ENCODE measurements around the gene SPATS2. TPM values are rescaled to one million over a fixed set of nuclear protein-coding genes. Genes with fewer than 3 reads are reported as not detected.
A peak's percentile ranks its signal among the peaks of the same experiment; 100 is the strongest.
"Not testable (repeated sequence)": the region's sequence is repeated elsewhere in the genome, so short reads cannot be mapped to it uniquely, and the experiment has no call there.

Gene SPATS2
- total and polyA plus RNA-seq, 4 donors, result 21.8 to 44.6 (median 38.1) TPM

DNA sequence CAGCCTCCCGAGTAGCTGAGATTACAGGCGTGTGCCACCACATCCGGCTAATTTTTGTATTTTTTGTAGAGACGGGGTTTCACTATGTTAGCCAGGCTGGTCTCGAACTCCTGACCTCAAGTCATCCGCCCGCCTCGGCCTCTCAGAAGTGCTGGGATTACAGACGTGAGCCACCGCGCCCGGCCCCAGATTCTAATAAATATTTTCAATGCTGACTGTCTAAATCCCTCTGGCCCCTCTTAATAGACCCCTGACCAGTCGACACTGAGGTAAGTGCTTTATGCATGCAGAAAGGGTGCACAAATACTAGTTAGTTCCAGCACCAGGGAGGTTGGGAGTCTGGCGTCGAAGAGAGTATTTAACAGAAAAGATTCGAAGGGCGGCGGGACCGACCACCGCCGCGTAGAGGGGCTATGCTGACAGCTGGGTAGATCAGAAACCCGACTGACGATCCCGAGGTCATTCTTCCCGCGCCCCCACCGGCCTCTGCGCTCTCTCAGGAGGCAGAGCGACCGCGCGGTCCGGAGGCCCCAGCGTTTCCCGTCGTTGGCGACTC, 1.1 kb upstream of the SPATS2 start:
- Histone ChIP-seq H3K27me3 (ENCODE audit: control insufficient read depth, insufficient read depth, low read length) (no peaks in the 10 kb centered on the region), H3K4me3 (ENCODE audit: low read depth, low read length) (peak overlapping the region; percentile 95), H3K36me3 (ENCODE audit: control insufficient read depth, insufficient read depth, low read length) (no peaks in the 10 kb centered on the region), H3K9me3 (ENCODE audit: control insufficient read depth, insufficient read depth, low read length) (no peaks in the 10 kb centered on the region), H3K27ac (ENCODE audit: low read depth, low read length) (peak overlapping the region; percentile 99), H3K4me1 (ENCODE audit: control insufficient read depth, insufficient read depth, low read length) (peaks cover 10% of the 10 kb centered on the region)
- DNase-seq (ENCODE audit: low read depth in 4 of 6, low spot score in 6 of 6), result no peak
- WGBS (ENCODE audit: insufficient coverage), result 8% methylated on average over 31 of the region's 38 CpGs

DNA sequence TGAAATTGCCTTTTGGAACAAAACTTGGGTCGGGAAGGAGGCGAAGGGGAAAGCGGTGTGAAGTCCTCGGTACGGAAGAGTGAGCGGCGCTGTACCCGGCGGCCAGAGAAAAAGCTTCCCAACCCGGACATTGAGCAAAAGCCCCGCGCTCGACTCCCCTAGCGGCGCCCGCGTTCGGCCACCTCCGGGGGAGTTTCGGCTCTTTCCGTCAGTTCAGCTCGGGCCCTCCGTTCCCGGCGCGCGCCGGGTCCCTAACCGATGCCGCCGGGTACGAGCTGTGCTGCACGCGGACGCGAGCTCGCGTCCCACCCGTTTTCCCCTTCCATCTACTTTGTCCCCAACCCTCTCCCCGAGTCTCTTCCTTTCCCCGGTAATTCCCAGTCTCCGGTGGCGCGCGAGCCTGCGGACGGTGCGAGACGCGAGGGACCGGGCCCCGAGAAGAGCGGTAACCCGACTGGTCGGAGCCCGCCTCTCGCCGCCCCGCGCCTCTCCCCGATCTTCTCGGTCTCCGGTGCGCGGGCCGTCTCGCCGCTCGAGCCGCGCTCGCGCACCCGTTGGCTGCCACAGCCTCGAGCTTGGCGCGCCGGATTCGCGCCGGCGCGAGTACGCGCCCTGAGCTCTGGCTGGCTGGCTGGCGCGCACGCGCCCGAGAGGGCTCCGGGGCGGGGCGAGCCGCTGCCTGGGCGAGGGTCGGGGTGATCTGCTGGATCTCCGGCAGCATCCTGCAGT, 446 bp upstream of the SPATS2 start:
- peak overlapping the region; percentile 95 for H3K4me3 ChIP-seq (ENCODE audit: low read depth, low read length)
- under 1% methylated on average over 97 of the region's 97 CpGs for WGBS (ENCODE audit: insufficient coverage)
- H3K27me3 ChIP-seq (ENCODE audit: control insufficient read depth, insufficient read depth, low read length), result no peaks in the 10 kb centered on the region
- H3K4me1 ChIP-seq (ENCODE audit: control insufficient read depth, insufficient read depth, low read length), result peaks cover 10% of the 10 kb centered on the region
- H3K36me3 ChIP-seq (ENCODE audit: control insufficient read depth, insufficient read depth, low read length), result no peaks in the 10 kb centered on the region
- no peaks in the 10 kb centered on the region for H3K9me3 ChIP-seq (ENCODE audit: control insufficient read depth, insufficient read depth, low read length)
- peak; percentile 81 to 98 (median 88) for DNase-seq (ENCODE audit: low read depth in 4 of 6, low spot score in 6 of 6)
- peak overlapping the region; percentile 99 for H3K27ac ChIP-seq (ENCODE audit: low read depth, low read length)

DNA sequence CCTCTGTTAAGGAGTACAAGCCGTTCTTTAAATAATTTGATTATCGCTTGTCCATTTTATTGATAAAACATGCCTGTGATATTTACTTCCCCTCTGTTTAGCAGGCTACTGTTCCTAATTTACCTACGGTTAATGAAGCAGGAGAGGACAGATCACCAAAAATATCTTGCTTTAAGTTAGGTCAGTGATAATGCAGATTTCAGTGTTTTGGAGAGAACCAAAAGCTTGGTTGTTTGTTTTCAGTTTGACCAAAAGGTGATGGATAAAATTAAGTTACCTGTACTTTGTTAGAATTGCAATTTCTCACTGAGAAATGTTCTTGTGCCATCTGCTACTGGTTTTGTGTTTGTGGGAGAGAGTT, 958 bp downstream of the SPATS2 start:
- WGBS (ENCODE audit: insufficient coverage), result no CpG with 5 or more reads among the region's 3 CpGs
- peak in 1 of 6 donors; percentile 5 for DNase-seq (ENCODE audit: low read depth in 4 of 6, low spot score in 6 of 6)
- Histone ChIP-seq H3K4me3 (ENCODE audit: low read depth, low read length) (peak overlapping the region; percentile 95), H3K27me3 (ENCODE audit: control insufficient read depth, insufficient read depth, low read length) (no peaks in the 10 kb centered on the region), H3K4me1 (ENCODE audit: control insufficient read depth, insufficient read depth, low read length) (peaks cover 10% of the 10 kb centered on the region), H3K27ac (ENCODE audit: low read depth, low read length) (peak overlapping the region; percentile 99), H3K36me3 (ENCODE audit: control insufficient read depth, insufficient read depth, low read length) (no peaks in the 10 kb centered on the region), H3K9me3 (ENCODE audit: control insufficient read depth, insufficient read depth, low read length) (no peaks in the 10 kb centered on the region)

DNA sequence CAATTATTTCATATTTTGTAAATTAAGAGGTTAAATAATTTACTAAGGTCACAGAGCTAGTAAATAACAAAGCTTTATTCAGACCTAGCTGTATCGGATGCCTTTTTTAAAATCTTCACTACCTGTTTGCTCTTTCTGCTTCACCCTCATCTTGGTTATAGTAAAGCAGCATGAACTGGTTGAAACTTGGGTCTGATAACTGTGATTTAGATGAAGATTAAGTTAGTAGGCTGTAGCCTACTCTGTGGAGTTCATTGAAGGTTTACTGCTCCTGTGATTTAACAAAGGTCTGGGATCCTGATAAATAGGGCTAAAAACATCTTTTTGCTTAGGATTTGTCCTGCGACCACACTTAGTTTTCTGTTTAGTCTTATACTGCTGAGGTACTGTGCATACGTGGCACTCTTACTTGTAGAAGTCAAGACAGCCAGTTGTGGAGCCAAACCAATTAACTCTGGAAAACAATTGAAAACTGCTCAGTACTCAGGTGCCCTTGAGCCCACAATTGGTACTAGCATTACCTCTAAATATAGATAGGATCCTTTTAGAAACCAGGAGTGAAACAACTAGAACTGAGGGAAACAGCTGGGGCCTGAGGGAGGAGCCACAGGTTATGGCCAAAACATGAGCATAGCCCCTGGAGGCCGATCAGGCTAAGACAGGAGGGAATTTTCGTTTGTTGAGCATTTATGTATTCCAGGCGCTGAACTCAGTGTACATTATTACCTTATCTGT, 2.3 kb downstream of the SPATS2 start:
- Histone ChIP-seq H3K36me3 (ENCODE audit: control insufficient read depth, insufficient read depth, low read length) (peaks cover 2% of the 10 kb centered on the region), H3K4me1 (ENCODE audit: control insufficient read depth, insufficient read depth, low read length) (peaks cover 10% of the 10 kb centered on the region), H3K4me3 (ENCODE audit: low read depth, low read length) (no peak overlapping the region), H3K27me3 (ENCODE audit: control insufficient read depth, insufficient read depth, low read length) (no peaks in the 10 kb centered on the region), H3K9me3 (ENCODE audit: control insufficient read depth, insufficient read depth, low read length) (no peaks in the 10 kb centered on the region), H3K27ac (ENCODE audit: low read depth, low read length) (no peak overlapping the region)
- 100% methylated on average over 1 of the region's 6 CpGs for whole genome bisulfite sequencing (ENCODE audit: insufficient coverage)
- no peak for DNase-seq (ENCODE audit: low read depth in 4 of 6, low spot score in 6 of 6)

DNA sequence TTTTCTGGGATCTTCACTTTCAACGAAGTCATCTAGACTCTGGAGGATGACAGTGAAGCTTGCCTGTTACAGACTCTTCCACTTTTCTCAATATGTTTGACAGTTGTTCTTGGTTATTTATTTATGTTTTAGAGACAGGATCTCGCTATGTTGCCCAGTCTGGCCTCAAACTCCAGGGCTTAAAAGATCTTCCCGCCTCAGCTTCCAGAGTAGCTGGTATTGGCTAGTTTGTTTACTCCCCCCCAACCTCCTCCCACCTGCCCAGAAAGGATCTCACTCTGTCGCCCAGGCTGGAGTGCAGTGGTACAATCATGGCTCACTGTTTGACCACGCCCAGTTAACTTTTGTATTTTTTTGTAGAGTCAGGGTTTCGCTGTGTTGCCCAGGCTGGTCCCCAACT, 3.3 kb downstream of the SPATS2 start:
- H3K27ac ChIP-seq (ENCODE audit: low read depth, low read length), result no peak overlapping the region
- H3K9me3 ChIP-seq (ENCODE audit: control insufficient read depth, insufficient read depth, low read length), result no peaks in the 10 kb centered on the region
- H3K4me1 ChIP-seq (ENCODE audit: control insufficient read depth, insufficient read depth, low read length), result peaks cover 10% of the 10 kb centered on the region
- WGBS (ENCODE audit: insufficient coverage), result 100% methylated on average over 2 of the region's 6 CpGs
- DNase-seq (ENCODE audit: low read depth in 4 of 6, low spot score in 6 of 6), result no peak
- no peaks in the 10 kb centered on the region for H3K27me3 ChIP-seq (ENCODE audit: control insufficient read depth, insufficient read depth, low read length)
- H3K36me3 ChIP-seq (ENCODE audit: control insufficient read depth, insufficient read depth, low read length), result peaks cover 2% of the 10 kb centered on the region
- no peak overlapping the region for H3K4me3 ChIP-seq (ENCODE audit: low read depth, low read length)

DNA sequence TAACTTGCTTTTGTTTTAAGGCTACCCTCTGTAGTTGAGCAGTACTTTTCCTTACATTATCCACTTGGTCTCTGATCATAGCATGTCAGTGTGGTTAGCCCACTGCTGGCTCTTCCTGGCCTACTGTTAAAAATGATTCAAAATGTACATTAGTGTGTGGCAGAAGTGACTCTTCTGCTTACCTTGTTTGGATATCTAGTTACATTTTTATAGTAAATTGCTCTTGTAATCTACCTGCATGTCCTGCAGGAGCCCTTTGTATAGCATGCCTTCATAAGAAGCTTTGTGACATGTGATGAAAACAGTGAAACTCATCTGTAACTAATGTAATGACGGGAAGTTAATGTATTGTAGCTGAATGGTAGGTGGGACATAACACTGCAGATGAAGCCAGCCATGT, 8.1 kb downstream of the SPATS2 start:
- Histone ChIP-seq H3K27ac (ENCODE audit: low read depth, low read length) (no peak overlapping the region), H3K4me3 (ENCODE audit: low read depth, low read length) (no peak overlapping the region), H3K27me3 (ENCODE audit: control insufficient read depth, insufficient read depth, low read length) (no peaks in the 10 kb centered on the region), H3K9me3 (ENCODE audit: control insufficient read depth, insufficient read depth, low read length) (no peaks in the 10 kb centered on the region), H3K36me3 (ENCODE audit: control insufficient read depth, insufficient read depth, low read length) (peaks cover 2% of the 10 kb centered on the region), H3K4me1 (ENCODE audit: control insufficient read depth, insufficient read depth, low read length) (no peaks in the 10 kb centered on the region)
- WGBS (ENCODE audit: insufficient coverage), result no CpG with 5 or more reads among the region's 1 CpG
- DNase-seq (ENCODE audit: low read depth in 4 of 6, low spot score in 6 of 6), result peak in 1 of 6 donors; percentile 9

DNA sequence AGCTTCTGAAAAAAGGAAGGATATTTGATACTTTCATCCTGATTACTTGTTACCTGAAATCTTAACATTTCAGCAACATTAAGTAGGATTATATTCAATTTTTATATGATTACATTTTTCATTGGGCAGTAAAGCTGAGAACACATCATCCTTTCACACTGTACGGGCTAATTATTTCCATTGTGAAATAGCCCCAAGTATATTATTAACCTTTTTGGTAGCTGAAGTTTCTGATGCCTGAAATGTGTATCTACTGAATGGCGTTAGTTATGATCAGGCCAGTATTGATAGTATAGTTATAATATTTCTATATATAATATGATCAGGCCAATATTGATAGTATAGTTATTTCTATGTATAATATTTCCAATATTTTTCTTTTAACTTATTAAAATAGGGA, 10.1 kb downstream of the SPATS2 start:
- DNase-seq (ENCODE audit: low read depth in 4 of 6, low spot score in 6 of 6), result no peak
- Histone ChIP-seq H3K9me3 (ENCODE audit: control insufficient read depth, insufficient read depth, low read length) (no peaks in the 10 kb centered on the region), H3K4me1 (ENCODE audit: control insufficient read depth, insufficient read depth, low read length) (no peaks in the 10 kb centered on the region), H3K27ac (ENCODE audit: low read depth, low read length) (no peak overlapping the region), H3K36me3 (ENCODE audit: control insufficient read depth, insufficient read depth, low read length) (peaks cover 2% of the 10 kb centered on the region), H3K27me3 (ENCODE audit: control insufficient read depth, insufficient read depth, low read length) (no peaks in the 10 kb centered on the region), H3K4me3 (ENCODE audit: low read depth, low read length) (no peak overlapping the region)
- WGBS (ENCODE audit: insufficient coverage), result no CpG with 5 or more reads among the region's 2 CpGs

DNA sequence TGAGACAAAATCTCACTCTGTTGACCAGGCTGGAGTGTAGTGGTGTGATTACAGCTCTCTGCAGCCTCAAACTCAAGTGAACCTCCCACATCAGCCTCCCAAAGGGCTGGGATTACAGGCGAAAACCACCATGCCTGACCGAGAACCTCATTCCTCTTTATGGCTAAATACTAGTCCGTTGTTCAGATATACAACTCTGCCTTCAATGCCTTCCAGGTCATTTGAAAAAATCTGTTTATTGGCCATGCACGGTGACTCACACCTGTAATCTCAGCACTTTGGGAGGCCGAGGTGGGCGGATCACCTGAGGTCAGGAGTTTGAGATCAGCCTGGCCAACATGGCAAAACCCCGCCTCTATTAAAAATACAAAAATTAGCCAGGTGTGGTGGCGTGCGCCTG, 12.9 kb downstream of the SPATS2 start:
- DNase-seq (ENCODE audit: low read depth in 4 of 6, low spot score in 6 of 6); H3K27me3 ChIP-seq (ENCODE audit: control insufficient read depth, insufficient read depth, low read length); H3K4me3 ChIP-seq (ENCODE audit: low read depth, low read length); H3K27ac ChIP-seq (ENCODE audit: low read depth, low read length); H3K9me3 ChIP-seq (ENCODE audit: control insufficient read depth, insufficient read depth, low read length); H3K36me3 ChIP-seq (ENCODE audit: control insufficient read depth, insufficient read depth, low read length); H3K4me1 ChIP-seq (ENCODE audit: control insufficient read depth, insufficient read depth, low read length): not testable (repeated sequence)
- WGBS (ENCODE audit: insufficient coverage), result 98% methylated on average over 6 of the region's 9 CpGs

DNA sequence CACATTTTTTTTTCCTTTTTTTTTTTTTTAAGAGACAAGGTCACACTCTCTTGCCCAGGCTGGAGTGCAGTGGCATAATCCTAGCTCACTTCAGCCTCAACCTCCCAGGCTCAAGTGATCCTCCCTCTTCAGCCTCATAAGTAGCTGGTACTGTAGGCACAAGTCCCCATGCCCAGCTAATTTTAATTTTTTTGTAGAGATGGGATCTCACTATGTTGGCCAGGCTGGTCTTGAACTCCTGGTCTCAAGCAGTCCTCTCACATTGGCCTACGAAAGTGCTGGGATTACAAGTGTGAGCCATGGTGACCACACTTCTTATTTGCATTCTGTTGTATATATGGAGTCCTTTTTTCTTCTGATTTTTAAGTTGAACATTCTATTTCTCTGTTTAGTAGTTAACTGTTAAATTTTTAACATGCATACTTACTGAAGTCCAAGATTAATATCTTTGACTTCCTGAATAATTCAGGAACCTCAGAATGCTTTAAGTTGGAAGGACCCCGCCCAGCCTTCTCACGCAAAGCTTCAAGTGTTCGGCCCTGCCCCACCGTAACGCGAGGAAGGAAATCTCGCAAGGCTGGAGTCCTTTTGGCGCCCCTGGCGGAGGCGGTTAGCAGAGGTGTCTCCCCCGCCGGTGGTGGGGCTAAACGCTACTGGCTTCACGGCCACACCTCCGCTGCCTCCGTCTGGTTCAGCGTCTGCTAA, 21.6 kb downstream of the SPATS2 start:
- Histone ChIP-seq H3K4me1 (ENCODE audit: control insufficient read depth, insufficient read depth, low read length) (no peaks in the 10 kb centered on the region), H3K4me3 (ENCODE audit: low read depth, low read length) (no peak overlapping the region), H3K9me3 (ENCODE audit: control insufficient read depth, insufficient read depth, low read length) (no peaks in the 10 kb centered on the region), H3K27me3 (ENCODE audit: control insufficient read depth, insufficient read depth, low read length) (no peaks in the 10 kb centered on the region), H3K36me3 (ENCODE audit: control insufficient read depth, insufficient read depth, low read length) (no peaks in the 10 kb centered on the region), H3K27ac (ENCODE audit: low read depth, low read length) (no peak overlapping the region)
- 52% methylated on average over 18 of the region's 18 CpGs for WGBS (ENCODE audit: insufficient coverage)
- peak in 1 of 6 donors; percentile 20 for DNase-seq (ENCODE audit: low read depth in 4 of 6, low spot score in 6 of 6)
